ENCODE results near the gene TTC32. TPM values are rescaled to one million over a fixed set of nuclear protein-coding genes. Genes with fewer than 3 reads are reported as not detected.

TTC32 gene
- total and polyA plus RNA-seq, 2 donors (not counting 3 experiments of a cell fraction or from before 2014, with no cell fraction given) = 8.8 to 9.4 TPM

DNA sequence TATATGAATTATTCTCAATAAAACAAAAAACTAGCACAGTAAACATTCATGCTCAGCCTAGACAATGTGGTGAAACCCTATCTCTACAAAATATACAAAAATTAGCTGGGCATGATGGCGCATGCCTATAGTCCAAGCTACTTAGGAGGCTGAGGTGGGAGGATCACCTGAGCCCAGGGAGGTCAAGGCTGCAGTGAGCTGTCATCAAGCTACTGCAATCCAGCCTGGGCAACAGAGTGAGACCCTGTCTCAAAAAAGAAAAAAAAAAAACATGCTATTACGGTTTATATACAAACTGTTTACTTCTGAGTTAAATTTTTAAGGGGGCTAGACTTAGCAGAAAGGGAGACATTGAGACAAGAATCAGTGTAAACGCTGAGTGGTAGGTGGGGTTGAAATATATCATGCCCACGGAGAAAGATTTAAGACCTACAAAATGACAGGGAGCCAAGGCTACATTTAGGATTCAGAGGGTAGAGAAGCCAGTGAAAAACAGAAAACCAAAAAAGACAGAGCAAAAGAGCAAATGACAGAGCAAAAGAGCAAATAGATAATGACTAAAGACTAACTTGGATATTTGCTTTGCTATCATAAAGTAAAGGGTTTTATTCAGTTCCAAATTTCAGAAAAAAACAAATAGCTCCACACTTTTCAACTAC, 7.5 kb downstream of the TTC32 start:
- H3K36me3 ChIP-seq (ENCODE audit: control insufficient read depth in 2 of 2, extremely low read depth in 1 of 2, insufficient read depth in 2 of 2, low read length in 2 of 2) = no peaks in the 10 kb centered on the region
- TF ChIP-seq FOS (IDR thresholded peaks at IDR 0.05; ENCODE audit: borderline replicate concordance, insufficient read depth, low read length) (no peak), EZH2 (IDR thresholded peaks at IDR 0.05; ENCODE audit: borderline replicate concordance, low read depth, low read length, severe bottlenecking) (no peak), CTCF (IDR thresholded peaks at IDR 0.05; ENCODE audit: extremely low read depth in 1 of 2, insufficient read depth in 1 of 2, low read depth in 1 of 2, low read length in 2 of 2) (no peak), POLR2AphosphoS5 (IDR thresholded peaks at IDR 0.05; ENCODE audit: insufficient read depth, low read depth, low read length) (no peak), GATA2 (IDR thresholded peaks at IDR 0.05; ENCODE audit: insufficient read depth, insufficient read length, low read depth, low read length) (no peak), MYC (IDR thresholded peaks at IDR 0.05; ENCODE audit: low read depth, low read length) (no peak), POLR2A (IDR thresholded peaks at IDR 0.05; ENCODE audit: low read depth, low read length) (no peak), JUN (IDR thresholded peaks at IDR 0.05; ENCODE audit: borderline replicate concordance, insufficient read depth, insufficient read length, low read depth) (no peak)
- TF ChIP-seq, protein P1, sequence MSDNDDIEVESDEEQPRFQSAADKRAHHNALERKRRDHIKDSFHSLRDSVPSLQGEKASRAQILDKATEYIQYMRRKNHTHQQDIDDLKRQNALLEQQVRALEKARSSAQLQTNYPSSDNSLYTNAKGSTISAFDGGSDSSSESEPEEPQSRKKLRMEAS (IDR thresholded peaks at IDR 0.05; ENCODE audit: insufficient read depth, insufficient read length) = no peak
- H3K4me2 ChIP-seq (ENCODE audit: insufficient read depth, low read length) = no peak overlapping the region
- no peaks in the 10 kb centered on the region for H3K27me3 ChIP-seq (ENCODE audit: control insufficient read depth in 2 of 2, insufficient read depth in 2 of 2, low read length in 2 of 2)
- dilution Hi-C loops (cut with MboI; ENCODE audit: extremely low pct_ligation_motif_present, low sequenced_read_pairs) = no loop called here
- peaks cover 24% of the 10 kb centered on the region for H3K79me2 ChIP-seq (ENCODE audit: control insufficient read depth, insufficient read depth, low read length)
- BruUV-seq (replicated peaks) = no TSS peak
- no peak overlapping the region for H3K4me3 ChIP-seq (replicated peaks in 1 of 3; ENCODE audit: insufficient read depth in 1 of 3, low read depth in 1 of 3, low read length in 3 of 3)
- no peaks in the 10 kb centered on the region for H3K9me1 ChIP-seq (replicated peaks; ENCODE audit: control insufficient read depth, extremely low read depth, insufficient read depth, low read length)
- no peak overlapping the region for H3K27ac ChIP-seq (ENCODE audit: insufficient read depth, low read depth, low read length)
- no peak overlapping the region for H2AFZ ChIP-seq (ENCODE audit: low read depth, low read length)
- H3K4me1 ChIP-seq (ENCODE audit: control insufficient read depth, extremely low read depth, insufficient read depth, low read length) = peaks cover 10% of the 10 kb centered on the region
- intact Hi-C loops (cut with micrococcal nuclease) = no loop called here
- ChIA-PET CTCF (interaction anchor here (0.5 to 0.9 kb wide), 2 partner anchors 9 to 233 kb away, joined by 3 read pairs; no protein-coding TSS in a partner anchor), POLR2A (no interaction called here)
- DNase-seq (ENCODE audit: low read depth, low spot score) = no peak
- no peaks in the 10 kb centered on the region for H3K9me3 ChIP-seq (replicated peaks; ENCODE audit: control insufficient read depth, insufficient read depth, low read length)
- no peak overlapping the region for H3K9ac ChIP-seq (replicated peaks; ENCODE audit: extremely low read depth, insufficient read depth, low read length)
- no peak for FAIRE-seq
- no peaks in the 10 kb centered on the region for H4K20me1 ChIP-seq (replicated peaks; ENCODE audit: control insufficient read depth, extremely low read depth, insufficient read depth, low read length)

All from endothelial cell of umbilical vein (primary cell).